ENCODE measurements around the gene CTIF. TPM values are rescaled to one million over a fixed set of nuclear protein-coding genes. Genes with fewer than 3 reads are reported as not detected.

CTIF gene
- total RNA-seq, 1 donor from 2014 or later: 54.8 TPM

GRCh38 chr18:48670751-48671560, 132.1 kb downstream of the CTIF start:
- Histone ChIP-seq H3K27ac (no peak overlapping the region), H3K4me1 (peaks cover 10% of the 10 kb centered on the region), H3K9me3 (peaks cover 6% of the 10 kb centered on the region), H3K4me3 (no peak overlapping the region), H3K27me3 (ENCODE audit: low read depth) (no peaks in the 10 kb centered on the region), H3K36me3 (peaks cover 26% of the 10 kb centered on the region)
- intact Hi-C loops (cut with DNase I): no loop called here
- ATAC-seq (no peak), DNase-seq (no peak)
- no peak for TF ChIP-seq CTCF (IDR thresholded peaks at IDR 0.05)

GRCh38 chr18:48671561-48671945, 132.7 kb downstream of the CTIF start:
- H3K4me3 ChIP-seq: no peak overlapping the region
- H3K4me1 ChIP-seq: peaks cover 16% of the 10 kb centered on the region
- H3K9me3 ChIP-seq: peaks cover 6% of the 10 kb centered on the region
- H3K27me3 ChIP-seq (ENCODE audit: low read depth): no peaks in the 10 kb centered on the region
- TF ChIP-seq CTCF (IDR thresholded peaks at IDR 0.05): no peak
- ATAC-seq (no peak), DNase-seq (no peak)
- intact Hi-C loops (cut with DNase I): no loop called here
- no peak overlapping the region for H3K27ac ChIP-seq
- H3K36me3 ChIP-seq: peaks cover 22% of the 10 kb centered on the region

GRCh38 chr18:48672671-48673340, 134.0 kb downstream of the CTIF start:
- H3K4me3 ChIP-seq: no peak overlapping the region
- no peaks in the 10 kb centered on the region for H3K27me3 ChIP-seq (ENCODE audit: low read depth)
- peaks cover 17% of the 10 kb centered on the region for H3K36me3 ChIP-seq
- H3K4me1 ChIP-seq: peaks cover 24% of the 10 kb centered on the region
- H3K9me3 ChIP-seq: peaks cover 6% of the 10 kb centered on the region
- ATAC-seq (no peak), DNase-seq (no peak)
- TF ChIP-seq CTCF (IDR thresholded peaks at IDR 0.05): no peak
- intact Hi-C loops (cut with DNase I): no loop called here
- H3K27ac ChIP-seq: no peak overlapping the region

GRCh38 chr18:48673456-48673852, 134.6 kb downstream of the CTIF start:
- H3K27me3 ChIP-seq (ENCODE audit: low read depth): no peaks in the 10 kb centered on the region
- no peak overlapping the region for H3K4me3 ChIP-seq
- H3K4me1 ChIP-seq: peaks cover 26% of the 10 kb centered on the region
- peaks cover 13% of the 10 kb centered on the region for H3K36me3 ChIP-seq
- DNase-seq: no peak
- no peak for ATAC-seq
- H3K9me3 ChIP-seq: peaks cover 6% of the 10 kb centered on the region
- TF ChIP-seq CTCF (IDR thresholded peaks at IDR 0.05): no peak
- H3K27ac ChIP-seq: no peak overlapping the region
- intact Hi-C loops (cut with DNase I): no loop called here

- peaks cover 32% of the 10 kb centered on the region for H3K4me1 ChIP-seq
- intact Hi-C loops (cut with DNase I): no loop called here
Observed at GRCh38 chr18:48673853-48674721, 135.3 kb downstream of the CTIF start.

More at GRCh38 chr18:48673853-48674721, 135.3 kb downstream of the CTIF start:
- Histone ChIP-seq H3K4me3 (no peak overlapping the region), H3K27ac (no peak overlapping the region), H3K27me3 (ENCODE audit: low read depth) (no peaks in the 10 kb centered on the region), H3K9me3 (peaks cover 6% of the 10 kb centered on the region), H3K36me3 (peaks cover 13% of the 10 kb centered on the region)
- no peak for TF ChIP-seq CTCF (IDR thresholded peaks at IDR 0.05)
- ATAC-seq (no peak), DNase-seq (no peak)
